ENCODE measurements around the gene RUNX1. TPM values are rescaled to one million over a fixed set of nuclear protein-coding genes. Genes with fewer than 3 reads are reported as not detected.

RUNX1 gene
- total and polyA plus RNA-seq, 10 of the 15 experiments (the other 5 are each of a cell fraction or from before 2014, with no cell fraction given) = 0.90 to 15.2 (median 4.1) TPM

DNA sequence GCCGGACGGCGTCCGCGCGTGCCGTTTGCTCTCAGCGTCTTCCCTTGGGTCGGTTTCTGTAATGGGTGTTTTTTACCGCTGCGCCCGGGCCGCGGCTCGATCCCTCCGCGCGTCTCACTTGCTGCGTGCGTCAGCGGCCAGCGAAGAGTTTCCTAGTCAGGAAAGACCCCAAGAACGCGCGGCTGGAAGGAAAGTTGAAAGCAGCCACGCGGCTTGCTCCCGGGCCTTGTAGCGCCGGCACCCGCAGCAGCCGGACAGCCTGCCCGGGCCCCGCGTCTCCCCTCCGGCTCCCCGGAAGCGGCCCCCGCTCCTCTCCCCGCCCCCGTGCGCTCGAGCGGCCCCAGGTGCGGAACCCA, 159.8 kb downstream of the RUNX1 start (continued):
- TF ChIP-seq, protein P1, sequence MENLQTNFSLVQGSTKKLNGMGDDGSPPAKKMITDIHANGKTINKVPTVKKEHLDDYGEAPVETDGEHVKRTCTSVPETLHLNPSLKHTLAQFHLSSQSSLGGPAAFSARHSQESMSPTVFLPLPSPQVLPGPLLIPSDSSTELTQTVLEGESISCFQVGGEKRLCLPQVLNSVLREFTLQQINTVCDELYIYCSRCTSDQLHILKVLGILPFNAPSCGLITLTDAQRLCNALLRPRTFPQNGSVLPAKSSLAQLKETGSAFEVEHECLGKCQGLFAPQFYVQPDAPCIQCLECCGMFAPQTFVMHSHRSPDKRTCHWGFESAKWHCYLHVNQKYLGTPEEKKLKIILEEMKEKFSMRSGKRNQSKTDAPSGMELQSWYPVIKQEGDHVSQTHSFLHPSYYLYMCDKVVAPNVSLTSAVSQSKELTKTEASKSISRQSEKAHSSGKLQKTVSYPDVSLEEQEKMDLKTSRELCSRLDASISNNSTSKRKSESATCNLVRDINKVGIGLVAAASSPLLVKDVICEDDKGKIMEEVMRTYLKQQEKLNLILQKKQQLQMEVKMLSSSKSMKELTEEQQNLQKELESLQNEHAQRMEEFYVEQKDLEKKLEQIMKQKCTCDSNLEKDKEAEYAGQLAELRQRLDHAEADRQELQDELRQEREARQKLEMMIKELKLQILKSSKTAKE (IDR thresholded peaks at IDR 0.05; ENCODE audit: low read depth, poor library complexity, severe bottlenecking) = no peak
- TF ChIP-seq IKZF1 (conservative IDR thresholded peaks at IDR 0.05) = no peak
- no peak for TF ChIP-seq TBL1XR1 (IDR thresholded peaks at IDR 0.05; ENCODE audit: low read depth, low read length)
- peak; percentile 27; the same call in 1 of the 2 replicates for TF ChIP-seq TAF1 (IDR thresholded peaks at IDR 0.05; ENCODE audit: borderline replicate concordance, low read depth, low read length)
- TF ChIP-seq NRF1 (conservative IDR thresholded peaks at IDR 0.05; ENCODE audit: low read depth, low read length) = no peak
- TF ChIP-seq, protein P2, sequence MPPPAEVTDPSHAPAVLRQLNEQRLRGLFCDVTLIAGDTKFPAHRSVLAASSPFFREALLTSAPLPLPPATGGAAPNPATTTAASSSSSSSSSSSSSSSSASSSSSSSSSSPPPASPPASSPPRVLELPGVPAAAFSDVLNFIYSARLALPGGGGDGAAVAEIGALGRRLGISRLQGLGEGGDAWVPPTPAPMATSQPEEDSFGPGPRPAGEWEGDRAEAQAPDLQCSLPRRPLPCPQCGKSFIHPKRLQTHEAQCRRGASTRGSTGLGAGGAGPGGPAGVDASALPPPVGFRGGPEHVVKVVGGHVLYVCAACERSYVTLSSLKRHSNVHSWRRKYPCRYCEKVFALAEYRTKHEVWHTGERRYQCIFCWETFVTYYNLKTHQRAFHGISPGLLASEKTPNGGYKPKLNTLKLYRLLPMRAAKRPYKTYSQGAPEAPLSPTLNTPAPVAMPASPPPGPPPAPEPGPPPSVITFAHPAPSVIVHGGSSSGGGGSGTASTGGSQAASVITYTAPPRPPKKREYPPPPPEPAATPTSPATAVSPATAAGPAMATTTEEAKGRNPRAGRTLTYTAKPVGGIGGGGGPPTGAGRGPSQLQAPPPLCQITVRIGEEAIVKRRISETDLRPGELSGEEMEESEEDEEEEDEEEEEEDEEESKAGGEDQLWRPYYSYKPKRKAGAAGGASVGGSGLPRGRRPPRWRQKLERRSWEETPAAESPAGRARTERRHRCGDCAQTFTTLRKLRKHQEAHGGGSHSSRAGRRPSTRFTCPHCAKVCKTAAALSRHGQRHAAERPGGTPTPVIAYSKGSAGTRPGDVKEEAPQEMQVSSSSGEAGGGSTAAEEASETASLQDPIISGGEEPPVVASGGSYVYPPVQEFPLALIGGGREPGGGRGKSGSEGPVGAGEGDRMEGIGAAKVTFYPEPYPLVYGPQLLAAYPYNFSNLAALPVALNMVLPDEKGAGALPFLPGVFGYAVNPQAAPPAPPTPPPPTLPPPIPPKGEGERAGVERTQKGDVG (CRISPR knock-in tag; IDR thresholded peaks at IDR 0.05) = no peak
- TF ChIP-seq SIX5 (IDR thresholded peaks at IDR 0.05; ENCODE audit: low read depth, low read length, severe bottlenecking) = no peak
- 0 out of 4 replicates have a peak, but pooled peaks of 1 of the 2 experiments have one; percentile 1 for TF ChIP-seq BHLHE40 (IDR thresholded peaks at IDR 0.05; ENCODE audit: borderline replicate concordance in 1 of 2, low read depth in 2 of 2, low read length in 1 of 2)
- no peak for TF ChIP-seq RBBP5 (conservative IDR thresholded peaks at IDR 0.05)
- peak; percentile 14; the same call in 1 of the 2 replicates for TF ChIP-seq RUNX3 (IDR thresholded peaks at IDR 0.05; ENCODE audit: low read length)

Measured in GM12878 (cell line).